Mesothelial cell of epicardium (in vitro differentiated cells): Measurements from ENCODE around the gene ERCC1. TPM values are rescaled to one million over a fixed set of nuclear protein-coding genes. Genes with fewer than 3 reads are reported as not detected.
A peak's percentile ranks its signal among the peaks of the same experiment; 100 is the strongest.

Experiments used
- DNase-seq, 2 experiments: peaks; one replicate each; pipeline ENCODE4 v3.0.0; 2021; ENCODE audit warnings: low spot score in 2 of 2; ENCODE audit not compliant: unreplicated experiment in 2 of 2
- H3K27ac Mint-ChIP-seq: 2 replicates; pipeline ENCODE4 v1.8.0; 2021; ENCODE audit warnings: mixed read lengths
- H3K27me3 Mint-ChIP-seq: 2 replicates; pipeline ENCODE4 v1.8.0; 2021; ENCODE audit warnings: low read depth, mixed read lengths
- H3K36me3 Mint-ChIP-seq: 2 replicates; pipeline ENCODE4 v1.8.0; 2021; ENCODE audit warnings: mixed read lengths
- H3K4me1 Mint-ChIP-seq: 2 replicates; pipeline ENCODE4 v1.8.0; 2021; ENCODE audit warnings: mixed read lengths
- H3K4me3 Mint-ChIP-seq: 2 replicates; pipeline ENCODE4 v1.8.0; 2021; ENCODE audit warnings: mild to moderate bottlenecking, moderate library complexity, mixed read lengths
- H3K9me3 Mint-ChIP-seq: 2 replicates; pipeline ENCODE4 v1.8.0; 2021; ENCODE audit warnings: mixed read lengths
- CTCF ChIP-seq: fragments of 200-600 bp; sonication (generic); IDR thresholded peaks from one replicate; pipeline ENCODE4 v1.5.0; 2021; ENCODE audit warnings: antibody characterized with exemption; ENCODE audit not compliant: unreplicated experiment
- total RNA-seq: library from RNA; stranded (reverse); gene quantifications from 3 replicates; pipeline ENCODE4 v1.2.1, GENCODE V29; 2021

The ERCC1 gene
- total RNA-seq, 1 donor from 2014 or later: 96.4 TPM

GRCh38 chr19:45421947-45422498 is 1.7 kb downstream of the ERCC1 start:
- peak overlapping the region; percentile 41 for H3K4me3 Mint-ChIP-seq
- H3K4me1 Mint-ChIP-seq: peaks cover 29% of the 10 kb centered on the region
- H3K36me3 Mint-ChIP-seq: peaks cover 14% of the 10 kb centered on the region
- H3K9me3 Mint-ChIP-seq: no peaks in the 10 kb centered on the region
- peak overlapping the region; percentile 47 for H3K27ac Mint-ChIP-seq
- no peaks in the 10 kb centered on the region for H3K27me3 Mint-ChIP-seq
- no peak for DNase-seq
- TF ChIP-seq CTCF: no peak

- no peak overlapping the region for H3K4me3 Mint-ChIP-seq
- no peaks in the 10 kb centered on the region for H3K27me3 Mint-ChIP-seq
- H3K4me1 Mint-ChIP-seq: peaks cover 29% of the 10 kb centered on the region
- no peak for TF ChIP-seq CTCF
- no peak overlapping the region for H3K27ac Mint-ChIP-seq
- H3K36me3 Mint-ChIP-seq: peaks cover 17% of the 10 kb centered on the region
- H3K9me3 Mint-ChIP-seq: no peaks in the 10 kb centered on the region
- no peak for DNase-seq
Observed at GRCh38 chr19:45420871-45421270, 2.8 kb downstream of the ERCC1 start.

GRCh38 chr19:45420356-45420755 is 3.4 kb downstream of the ERCC1 start:
- H3K4me3 Mint-ChIP-seq: no peak overlapping the region
- no peaks in the 10 kb centered on the region for H3K9me3 Mint-ChIP-seq
- no peak for TF ChIP-seq CTCF
- H3K27ac Mint-ChIP-seq: no peak overlapping the region
- H3K27me3 Mint-ChIP-seq: no peaks in the 10 kb centered on the region
- DNase-seq: no peak
- H3K36me3 Mint-ChIP-seq: peaks cover 21% of the 10 kb centered on the region
- H3K4me1 Mint-ChIP-seq: peaks cover 26% of the 10 kb centered on the region

- Mint-ChIP-seq H3K9me3 (no peaks in the 10 kb centered on the region), H3K4me1 (peaks cover 26% of the 10 kb centered on the region), H3K27ac (no peak overlapping the region), H3K36me3 (peaks cover 21% of the 10 kb centered on the region), H3K27me3 (no peaks in the 10 kb centered on the region), H3K4me3 (no peak overlapping the region)
- TF ChIP-seq CTCF: no peak
- DNase-seq: no peak
Observed at GRCh38 chr19:45419895-45420294, 3.8 kb downstream of the ERCC1 start.

GRCh38 chr19:45419396-45419795 is 4.3 kb downstream of the ERCC1 start:
- TF ChIP-seq CTCF: no peak
- Mint-ChIP-seq H3K9me3 (no peaks in the 10 kb centered on the region), H3K27ac (no peak overlapping the region), H3K27me3 (no peaks in the 10 kb centered on the region), H3K4me3 (no peak overlapping the region), H3K36me3 (peaks cover 25% of the 10 kb centered on the region), H3K4me1 (peaks cover 22% of the 10 kb centered on the region)
- DNase-seq: no peak

- H3K36me3 Mint-ChIP-seq: peaks cover 29% of the 10 kb centered on the region
- DNase-seq: no peak
- no peaks in the 10 kb centered on the region for H3K27me3 Mint-ChIP-seq
- H3K9me3 Mint-ChIP-seq: no peaks in the 10 kb centered on the region
- H3K4me1 Mint-ChIP-seq: peaks cover 16% of the 10 kb centered on the region
- no peak for TF ChIP-seq CTCF
- H3K27ac Mint-ChIP-seq: no peak overlapping the region
- no peak overlapping the region for H3K4me3 Mint-ChIP-seq
Observed at GRCh38 chr19:45418802-45419201, 4.9 kb downstream of the ERCC1 start.
